Liver (tissue), 3 donors: ENCODE measurements around the gene SPARC.

Experiments
- ATF3 ChIP-seq: IDR thresholded peaks from 2 replicates; pipeline ENCODE4 v1.6.1; 2016; ENCODE audit warnings: antibody characterized with exemption
- FOXA1 ChIP-seq: IDR thresholded peaks from 2 replicates; pipeline ENCODE4 v1.6.1; 2016; ENCODE audit warnings: antibody characterized with exemption
- TF ChIP-seq, protein P1 (sequence below): fragments of 150-350 bp; IDR thresholded peaks from 2 replicates; pipeline ENCODE4 v1.5.1; 2017; ENCODE audit warnings: improper control_type of control experiment, low read depth, low read length; ENCODE audit not compliant: missing input control
- donor health status: healthy.
- donor health status: healthy.

- TF ChIP-seq FOXA1 (no peak), ATF3 (no peak)
- TF ChIP-seq, protein P1, sequence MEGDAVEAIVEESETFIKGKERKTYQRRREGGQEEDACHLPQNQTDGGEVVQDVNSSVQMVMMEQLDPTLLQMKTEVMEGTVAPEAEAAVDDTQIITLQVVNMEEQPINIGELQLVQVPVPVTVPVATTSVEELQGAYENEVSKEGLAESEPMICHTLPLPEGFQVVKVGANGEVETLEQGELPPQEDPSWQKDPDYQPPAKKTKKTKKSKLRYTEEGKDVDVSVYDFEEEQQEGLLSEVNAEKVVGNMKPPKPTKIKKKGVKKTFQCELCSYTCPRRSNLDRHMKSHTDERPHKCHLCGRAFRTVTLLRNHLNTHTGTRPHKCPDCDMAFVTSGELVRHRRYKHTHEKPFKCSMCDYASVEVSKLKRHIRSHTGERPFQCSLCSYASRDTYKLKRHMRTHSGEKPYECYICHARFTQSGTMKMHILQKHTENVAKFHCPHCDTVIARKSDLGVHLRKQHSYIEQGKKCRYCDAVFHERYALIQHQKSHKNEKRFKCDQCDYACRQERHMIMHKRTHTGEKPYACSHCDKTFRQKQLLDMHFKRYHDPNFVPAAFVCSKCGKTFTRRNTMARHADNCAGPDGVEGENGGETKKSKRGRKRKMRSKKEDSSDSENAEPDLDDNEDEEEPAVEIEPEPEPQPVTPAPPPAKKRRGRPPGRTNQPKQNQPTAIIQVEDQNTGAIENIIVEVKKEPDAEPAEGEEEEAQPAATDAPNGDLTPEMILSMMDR = no peak
These were observed 40.4 kb downstream of the SPARC start for GRCh38 chr5:151646334-151646733.
